ENCODE results near the gene GRIK1.

Gene GRIK1

GRCh38 chr21:29513535-29513934 is 426.3 kb downstream of the GRIK1 start:
- Histone ChIP-seq H3K4me3 (no peak overlapping the region), H3K27ac (no peak overlapping the region)

GRCh38 chr21:29511096-29511495 is 428.7 kb downstream of the GRIK1 start:
- Histone ChIP-seq H3K27ac (no peak overlapping the region), H3K4me3 (no peak overlapping the region)

GRCh38 chr21:29509121-29509520 is 430.7 kb downstream of the GRIK1 start:
- no peak overlapping the region for H3K27ac ChIP-seq
- no peak overlapping the region for H3K4me3 ChIP-seq

- H3K4me3 ChIP-seq, result no peak overlapping the region
- no peak overlapping the region for H3K27ac ChIP-seq
Observed at GRCh38 chr21:29508301-29508700, 431.5 kb downstream of the GRIK1 start.

- Histone ChIP-seq H3K4me3 (no peak overlapping the region), H3K27ac (no peak overlapping the region)
Observed at GRCh38 chr21:29506947-29507346, 432.8 kb downstream of the GRIK1 start.

GRCh38 chr21:29506214-29506613 is 433.6 kb downstream of the GRIK1 start:
- no peak overlapping the region for H3K4me3 ChIP-seq
- H3K27ac ChIP-seq, result no peak overlapping the region

- Histone ChIP-seq H3K4me3 (no peak overlapping the region), H3K27ac (no peak overlapping the region)
Observed at GRCh38 chr21:29504751-29505321, 435.0 kb downstream of the GRIK1 start.

- H3K4me3 ChIP-seq, result no peak overlapping the region
- no peak overlapping the region for H3K27ac ChIP-seq
Observed at GRCh38 chr21:29501451-29501850, 438.3 kb downstream of the GRIK1 start.

GRCh38 chr21:29499734-29500343 is 440.0 kb downstream of the GRIK1 start:
- no peak overlapping the region for H3K27ac ChIP-seq
- H3K4me3 ChIP-seq, result no peak overlapping the region

GRCh38 chr21:29499229-29499628 is 440.6 kb downstream of the GRIK1 start:
- no peak overlapping the region for H3K4me3 ChIP-seq

GRCh38 chr21:29496337-29496736 is 443.5 kb downstream of the GRIK1 start:
- no peak overlapping the region for H3K27ac ChIP-seq
- no peak overlapping the region for H3K4me3 ChIP-seq

More at GRCh38 chr21:29499229-29499628, 440.6 kb downstream of the GRIK1 start:
- no peak overlapping the region for H3K27ac ChIP-seq

GRCh38 chr21:29490016-29490415 is 449.8 kb downstream of the GRIK1 start:
- no peak overlapping the region for H3K27ac ChIP-seq
- no peak overlapping the region for H3K4me3 ChIP-seq

- Histone ChIP-seq H3K27ac (no peak overlapping the region), H3K4me3 (no peak overlapping the region)
Observed at GRCh38 chr21:29487154-29487553, 452.6 kb downstream of the GRIK1 start.

All from skin epidermis (tissue), 12 donors.